Coronary artery (tissue), 2 donors: ENCODE measurements around the gene DLG3.

Experiments
- DNase-seq: peaks from one replicate; pipeline ENCODE4 v3.0.0-alpha.2; 2017; ENCODE audit warnings: low spot score
- H3K27ac ChIP-seq, 2 donors: fragments of 200-600 bp; sonication (generic); one replicate each; pipeline ENCODE4 v1.5.1; 2016 to 2019
- H3K4me3 ChIP-seq: fragments of 200-600 bp; sonication (generic); 2 replicates; pipeline ENCODE4 v1.5.1; 2016; ENCODE audit warnings: mild to moderate bottlenecking, moderate library complexity
- TF ChIP-seq, protein P1 (sequence below): fragments of 200-600 bp; sonication (generic); IDR thresholded peaks from one replicate; pipeline ENCODE4 v1.5.1; 2019; ENCODE audit warnings: antibody characterized with exemption

Gene DLG3

DNA sequence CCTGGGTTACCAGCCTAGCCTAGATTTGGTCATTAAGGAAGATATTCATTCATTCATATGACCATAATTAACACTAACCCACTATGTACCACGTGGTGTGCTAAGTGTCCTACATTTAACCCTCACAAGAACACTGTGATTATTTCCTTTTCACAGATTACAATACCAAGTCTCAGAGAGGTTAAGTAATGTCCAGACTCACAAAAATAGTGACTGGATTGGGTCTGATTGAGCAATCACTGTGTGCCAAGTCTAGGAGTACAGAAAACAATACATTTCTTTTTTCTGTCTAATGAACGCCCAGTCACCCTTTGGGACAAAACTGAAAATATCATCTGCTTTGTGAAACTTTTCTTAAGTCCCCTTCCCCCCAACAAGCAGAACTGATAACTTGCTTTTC is 7.6 kb upstream of the DLG3 start:
- no peak for DNase-seq
- TF ChIP-seq, protein P1, sequence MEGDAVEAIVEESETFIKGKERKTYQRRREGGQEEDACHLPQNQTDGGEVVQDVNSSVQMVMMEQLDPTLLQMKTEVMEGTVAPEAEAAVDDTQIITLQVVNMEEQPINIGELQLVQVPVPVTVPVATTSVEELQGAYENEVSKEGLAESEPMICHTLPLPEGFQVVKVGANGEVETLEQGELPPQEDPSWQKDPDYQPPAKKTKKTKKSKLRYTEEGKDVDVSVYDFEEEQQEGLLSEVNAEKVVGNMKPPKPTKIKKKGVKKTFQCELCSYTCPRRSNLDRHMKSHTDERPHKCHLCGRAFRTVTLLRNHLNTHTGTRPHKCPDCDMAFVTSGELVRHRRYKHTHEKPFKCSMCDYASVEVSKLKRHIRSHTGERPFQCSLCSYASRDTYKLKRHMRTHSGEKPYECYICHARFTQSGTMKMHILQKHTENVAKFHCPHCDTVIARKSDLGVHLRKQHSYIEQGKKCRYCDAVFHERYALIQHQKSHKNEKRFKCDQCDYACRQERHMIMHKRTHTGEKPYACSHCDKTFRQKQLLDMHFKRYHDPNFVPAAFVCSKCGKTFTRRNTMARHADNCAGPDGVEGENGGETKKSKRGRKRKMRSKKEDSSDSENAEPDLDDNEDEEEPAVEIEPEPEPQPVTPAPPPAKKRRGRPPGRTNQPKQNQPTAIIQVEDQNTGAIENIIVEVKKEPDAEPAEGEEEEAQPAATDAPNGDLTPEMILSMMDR, result no peak
- Histone ChIP-seq H3K27ac (peak overlapping the region; percentile 12 to 93), H3K4me3 (no peak overlapping the region)

DNA sequence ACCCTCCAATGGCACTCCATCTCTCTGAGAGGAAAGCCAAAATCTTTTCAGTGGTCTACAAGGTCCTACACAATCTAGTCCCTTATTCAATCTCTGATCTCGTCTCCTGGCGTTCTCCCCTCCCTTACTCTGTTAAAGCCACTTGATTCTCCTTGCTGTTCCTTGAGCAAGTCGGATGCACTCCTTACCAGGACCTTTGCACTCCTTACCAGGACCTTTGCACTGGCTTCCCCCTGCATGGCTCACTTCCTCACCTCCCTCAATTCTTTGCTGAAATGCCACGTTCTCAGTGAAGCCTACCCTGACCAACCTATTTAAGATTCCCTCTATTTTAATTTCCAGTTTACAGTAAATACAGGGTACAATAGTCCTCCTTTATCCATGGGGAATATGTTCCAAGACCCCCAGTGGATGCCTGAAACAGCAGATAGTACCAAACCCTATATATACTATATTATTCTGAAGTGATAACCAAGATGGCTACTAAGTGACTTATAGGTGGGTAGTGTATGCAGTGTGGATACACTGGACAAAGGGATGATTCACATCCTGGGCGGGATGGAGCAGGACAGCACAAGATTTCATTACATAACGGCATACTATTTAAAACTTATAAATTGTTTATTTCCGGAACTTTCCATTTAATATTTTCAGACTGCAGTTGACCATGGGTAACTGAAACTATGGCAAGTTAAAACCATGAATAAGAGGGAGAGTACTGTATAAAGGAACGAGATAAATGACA is 6.5 kb upstream of the DLG3 start:
- Histone ChIP-seq H3K4me3 (no peak overlapping the region), H3K27ac (no peak overlapping the region)
- TF ChIP-seq, protein P1, result no peak
- DNase-seq, result no peak

DNA sequence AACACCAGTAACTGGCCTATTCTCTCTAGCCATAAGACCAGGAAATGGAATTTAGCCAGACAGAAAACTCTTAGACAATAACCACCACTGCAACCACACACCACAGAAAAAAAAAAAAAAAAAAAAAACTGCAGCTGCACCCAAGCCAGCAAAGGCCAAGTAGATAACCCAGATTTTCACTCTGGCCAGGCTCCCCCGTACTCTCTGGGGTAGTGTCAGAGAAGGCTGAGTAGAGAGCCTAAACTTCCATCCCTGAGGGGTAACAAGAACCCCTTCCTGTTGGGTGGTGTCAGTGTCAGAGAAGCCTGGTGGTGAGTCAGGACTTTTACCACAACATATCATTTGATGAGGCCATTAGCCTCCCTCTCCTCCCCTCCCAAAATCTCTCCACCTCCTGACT is 5.6 kb upstream of the DLG3 start:
- no peak overlapping the region for H3K4me3 ChIP-seq
- no peak overlapping the region for H3K27ac ChIP-seq
- DNase-seq, result no peak
- TF ChIP-seq, protein P1, result no peak

DNA sequence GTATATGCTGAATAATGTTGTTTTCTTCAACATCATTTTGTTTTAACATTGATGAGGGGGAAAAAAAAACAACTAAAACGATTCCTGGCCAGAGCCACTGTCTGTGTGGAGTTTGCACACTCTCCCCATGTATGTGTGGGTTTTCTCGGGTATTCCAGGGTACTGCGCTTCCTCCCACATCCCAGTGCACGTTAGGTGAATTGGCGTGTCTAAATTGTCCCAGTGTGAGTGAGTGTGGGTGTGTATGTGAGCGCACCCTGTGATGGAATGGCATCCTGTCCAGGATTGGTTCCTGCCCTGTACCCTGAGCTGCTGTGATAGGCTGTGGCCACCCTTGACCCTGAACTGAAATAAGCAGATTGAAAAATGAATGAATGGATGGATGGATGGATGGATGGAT is 2.4 kb upstream of the DLG3 start:
- no peak for DNase-seq
- TF ChIP-seq, protein P1, result no peak
- no peak overlapping the region for H3K4me3 ChIP-seq
- no peak overlapping the region for H3K27ac ChIP-seq

DNA sequence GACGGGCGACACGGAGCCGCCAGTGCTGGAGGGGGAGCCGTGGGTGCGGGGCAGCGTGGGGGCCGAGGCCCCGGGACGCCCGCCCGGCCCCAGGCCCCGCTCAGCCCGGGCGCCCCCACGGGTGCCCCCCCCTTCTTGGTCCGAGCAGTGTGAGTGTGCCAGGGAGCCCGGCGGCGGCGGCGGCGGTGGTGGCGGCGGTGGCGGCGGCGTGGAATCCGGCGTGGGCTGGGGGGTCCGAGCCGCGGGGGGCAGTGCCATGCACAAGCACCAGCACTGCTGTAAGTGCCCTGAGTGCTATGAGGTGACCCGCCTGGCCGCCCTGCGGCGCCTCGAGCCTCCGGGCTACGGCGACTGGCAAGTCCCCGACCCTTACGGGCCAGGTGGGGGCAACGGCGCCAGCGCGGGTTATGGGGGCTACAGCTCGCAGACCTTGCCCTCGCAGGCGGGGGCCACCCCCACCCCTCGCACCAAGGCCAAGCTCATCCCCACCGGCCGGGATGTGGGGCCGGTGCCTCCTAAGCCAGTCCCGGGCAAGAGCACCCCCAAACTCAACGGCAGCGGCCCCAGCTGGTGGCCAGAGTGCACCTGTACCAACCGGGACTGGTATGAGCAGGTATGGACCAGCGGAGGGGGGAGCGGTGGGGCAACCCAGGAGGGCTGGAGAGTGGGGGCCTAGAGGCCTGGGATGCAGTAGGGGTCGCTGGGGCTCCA is 466 bp downstream of the DLG3 start:
- no peak for DNase-seq
- Histone ChIP-seq H3K27ac (no peak overlapping the region), H3K4me3 (peak overlapping the region; percentile 67)
- TF ChIP-seq, protein P1, result no peak

DNA sequence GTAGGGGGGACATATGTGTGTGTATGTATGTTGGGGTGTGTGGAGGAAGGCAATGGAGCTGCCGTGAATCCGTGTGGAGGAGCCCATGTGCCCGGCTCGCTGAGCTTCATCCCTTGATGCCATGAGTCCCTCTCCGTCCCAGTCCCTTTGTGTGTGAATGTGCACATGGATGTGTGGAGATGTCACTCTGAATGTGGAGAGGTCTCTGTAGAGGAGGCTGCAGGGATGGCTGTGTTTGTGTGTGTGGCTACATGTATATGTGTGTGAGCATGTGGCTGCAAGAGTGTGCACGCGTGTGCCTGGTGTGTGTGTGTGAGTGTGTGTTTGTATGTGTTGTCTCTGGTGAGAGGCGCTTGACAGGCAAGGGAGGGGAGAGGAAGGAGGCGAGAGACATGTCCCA is 1.3 kb downstream of the DLG3 start:
- TF ChIP-seq, protein P1, result no peak
- Histone ChIP-seq H3K27ac (no peak overlapping the region), H3K4me3 (no peak overlapping the region)
- no peak for DNase-seq
